Prostate gland (tissue), 2 donors: ENCODE data around the gene KRT33A. TPM values are rescaled to one million over a fixed set of nuclear protein-coding genes. Genes with fewer than 3 reads are reported as not detected.
"Not testable (repeated sequence)": the region's sequence is repeated elsewhere in the genome, so short reads cannot be mapped to it uniquely, and the experiment has no call there.

ENCODE experiments used
- DNase-seq: peaks from one replicate; pipeline ENCODE4 v3.0.0-alpha.2; 2019; ENCODE audit warnings: low spot score
- H3K27ac ChIP-seq, 2 donors: fragments of 200-600 bp; sonication (generic); 2 replicates each; pipeline ENCODE4 v1.5.1; 2017 to 2019
- H3K27me3 ChIP-seq: fragments of 200-600 bp; sonication (generic); replicated peaks from 2 replicates; pipeline ENCODE4 v1.5.1; 2019; ENCODE audit not compliant: insufficient read depth
- H3K36me3 ChIP-seq, 2 donors: fragments of 200-600 bp; sonication (generic); 1 replicate in 1 of 2; 2 replicates in 1 of 2; pipeline versions ENCODE4 v1.5.1 to v1.8.1; 2017 to 2019
- H3K4me1 ChIP-seq: fragments of 200-600 bp; sonication (generic); replicated peaks from 2 replicates; pipeline ENCODE4 v1.5.1; 2019
- H3K4me3 ChIP-seq, 2 donors: fragments of 200-600 bp; sonication (generic); 2 replicates each; pipeline ENCODE4 v1.5.1; 2017 to 2019
- H3K9me3 ChIP-seq: fragments of 200-600 bp; sonication (generic); 2 replicates; pipeline ENCODE4 v1.5.1; 2017
- POLR2A ChIP-seq: fragments of 450-650 bp; IDR thresholded peaks from one replicate; pipeline ENCODE4 v1.6.1; 2016; ENCODE audit warnings: antibody characterized with exemption, mild to moderate bottlenecking
- POLR2AphosphoS5 ChIP-seq: sonication (generic); formaldehyde crosslinking; IDR thresholded peaks from one replicate; pipeline ENCODE4 v1.6.1; 2017; ENCODE audit warnings: antibody characterized with exemption
- WGBS: methylation state at CpG from one replicate; pipeline ENCODE4 v1.1.5; 2018; 5-methylcytosine and 5-hydroxymethylcytosine counted together
- intact Hi-C: fragments of 100-400 bp; cut with DNase I; formaldehyde crosslinking; loops from one replicate; pipeline ENCODE4 v1.14.2; 2022
- total RNA-seq, 2 donors: library from RNA; depleted of rRNA; stranded (reverse); fragments of >200 nt; gene quantifications; one replicate each; pipeline ENCODE4 v1.1.0, GENCODE V29; 2016
- TF ChIP-seq, protein P1 (sequence below), 4 experiments: fragments of 200-600 bp in 2 of 4; fragments of 450-650 bp in 2 of 4; sonication (generic) in 2 of 4; IDR thresholded peaks; 1 replicate in 3 of 4; 2 replicates in 1 of 4; pipeline ENCODE4 v1.5.1; 2016 to 2019; ENCODE audit warnings: antibody characterized with exemption in 4 of 4, mild to moderate bottlenecking in 2 of 4, moderate library complexity in 2 of 4

The KRT33A gene
- total RNA-seq, 2 donors from 2014 or later = not detected

DNA sequence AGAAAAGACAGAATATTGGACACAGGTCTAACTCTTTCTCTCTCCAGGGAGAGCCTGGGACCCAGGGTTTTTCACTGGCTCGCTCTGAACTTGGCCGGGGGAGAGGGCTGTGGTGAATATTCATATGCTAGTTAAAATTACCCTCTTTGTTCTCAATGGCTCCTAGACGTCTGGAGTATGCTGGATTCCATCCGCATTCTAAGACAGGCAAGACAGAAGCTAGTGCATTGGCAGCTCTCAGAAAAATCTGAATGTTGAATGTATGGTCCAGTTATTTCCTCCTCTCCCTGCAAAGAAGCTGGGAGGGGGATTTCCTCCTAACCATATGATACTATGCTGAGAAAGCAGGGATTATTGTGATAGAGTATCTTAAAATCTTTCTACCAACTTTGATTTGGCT, 37.0 kb upstream of the KRT33A start:
- no peaks in the 10 kb centered on the region for H3K36me3 ChIP-seq
- no peaks in the 10 kb centered on the region for H3K4me1 ChIP-seq
- WGBS = 64% methylated on average over 4 of the region's 4 CpGs
- TF ChIP-seq POLR2A (no peak), POLR2AphosphoS5 (no peak)
- TF ChIP-seq, protein P1, sequence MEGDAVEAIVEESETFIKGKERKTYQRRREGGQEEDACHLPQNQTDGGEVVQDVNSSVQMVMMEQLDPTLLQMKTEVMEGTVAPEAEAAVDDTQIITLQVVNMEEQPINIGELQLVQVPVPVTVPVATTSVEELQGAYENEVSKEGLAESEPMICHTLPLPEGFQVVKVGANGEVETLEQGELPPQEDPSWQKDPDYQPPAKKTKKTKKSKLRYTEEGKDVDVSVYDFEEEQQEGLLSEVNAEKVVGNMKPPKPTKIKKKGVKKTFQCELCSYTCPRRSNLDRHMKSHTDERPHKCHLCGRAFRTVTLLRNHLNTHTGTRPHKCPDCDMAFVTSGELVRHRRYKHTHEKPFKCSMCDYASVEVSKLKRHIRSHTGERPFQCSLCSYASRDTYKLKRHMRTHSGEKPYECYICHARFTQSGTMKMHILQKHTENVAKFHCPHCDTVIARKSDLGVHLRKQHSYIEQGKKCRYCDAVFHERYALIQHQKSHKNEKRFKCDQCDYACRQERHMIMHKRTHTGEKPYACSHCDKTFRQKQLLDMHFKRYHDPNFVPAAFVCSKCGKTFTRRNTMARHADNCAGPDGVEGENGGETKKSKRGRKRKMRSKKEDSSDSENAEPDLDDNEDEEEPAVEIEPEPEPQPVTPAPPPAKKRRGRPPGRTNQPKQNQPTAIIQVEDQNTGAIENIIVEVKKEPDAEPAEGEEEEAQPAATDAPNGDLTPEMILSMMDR (IDR thresholded peaks at IDR 0.05) = no peak
- intact Hi-C loops = no loop called here
- H3K4me3 ChIP-seq = no peak overlapping the region
- H3K27me3 ChIP-seq = no peaks in the 10 kb centered on the region
- no peaks in the 10 kb centered on the region for H3K9me3 ChIP-seq
- no peak for DNase-seq
- no peak overlapping the region for H3K27ac ChIP-seq

DNA sequence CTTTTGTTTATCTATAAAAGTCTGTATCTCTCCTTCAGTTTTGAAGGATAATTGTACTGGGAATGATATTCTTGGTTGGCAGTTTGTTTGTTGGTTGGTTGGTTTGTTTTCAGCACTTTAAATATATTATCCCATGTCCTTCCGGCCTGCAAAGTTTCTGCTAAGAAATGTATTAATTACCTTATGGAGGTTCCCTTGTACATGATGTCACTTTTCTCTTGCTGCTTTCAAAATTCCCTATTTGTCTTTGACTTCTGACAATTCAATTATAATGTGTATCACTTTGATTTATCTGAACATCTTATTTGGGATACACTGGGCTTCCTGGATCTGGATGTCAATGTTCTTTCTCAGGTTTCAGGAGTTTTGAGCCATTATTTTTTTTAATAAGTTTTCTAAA, 35.6 kb upstream of the KRT33A start:
- 96% methylated on average over 1 of the region's 1 CpG for WGBS
- Histone ChIP-seq H3K4me1 (no peaks in the 10 kb centered on the region), H3K9me3 (no peaks in the 10 kb centered on the region), H3K27ac (no peak overlapping the region), H3K36me3 (no peaks in the 10 kb centered on the region), H3K4me3 (no peak overlapping the region), H3K27me3 (no peaks in the 10 kb centered on the region)
- TF ChIP-seq, protein P1 (IDR thresholded peaks at IDR 0.05) = no peak
- TF ChIP-seq POLR2A = no peak
- TF ChIP-seq POLR2AphosphoS5 = no peak
- no peak for DNase-seq
- intact Hi-C loops = no loop called here

DNA sequence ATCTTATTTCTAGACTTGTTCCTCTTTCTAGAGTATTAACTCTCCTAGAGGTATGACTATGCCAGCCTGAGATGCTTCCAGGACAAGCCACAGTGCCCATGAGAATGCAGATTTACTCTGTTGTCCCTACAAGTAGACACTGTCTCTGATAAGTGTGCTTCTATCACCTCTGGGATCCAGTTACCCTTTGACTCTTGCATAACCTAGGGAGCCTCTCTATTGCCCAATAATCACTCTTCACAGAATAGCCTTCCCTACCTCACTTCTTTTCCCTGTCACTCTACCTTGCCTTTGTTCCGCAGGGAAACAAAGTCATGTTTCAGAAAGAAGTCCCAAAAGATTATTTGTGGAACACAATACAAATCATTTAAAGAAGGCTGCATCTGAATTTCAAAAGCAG, 33.1 kb upstream of the KRT33A start:
- TF ChIP-seq POLR2AphosphoS5 = no peak
- TF ChIP-seq, protein P1 (IDR thresholded peaks at IDR 0.05) = no peak
- TF ChIP-seq POLR2A = no peak
- Histone ChIP-seq H3K36me3 (no peaks in the 10 kb centered on the region), H3K9me3 (no peaks in the 10 kb centered on the region), H3K27ac (no peak overlapping the region), H3K4me1 (no peaks in the 10 kb centered on the region), H3K4me3 (no peak overlapping the region), H3K27me3 (no peaks in the 10 kb centered on the region)
- WGBS = 97% methylated on average over 1 of the region's 1 CpG
- intact Hi-C loops = no loop called here
- no peak for DNase-seq

DNA sequence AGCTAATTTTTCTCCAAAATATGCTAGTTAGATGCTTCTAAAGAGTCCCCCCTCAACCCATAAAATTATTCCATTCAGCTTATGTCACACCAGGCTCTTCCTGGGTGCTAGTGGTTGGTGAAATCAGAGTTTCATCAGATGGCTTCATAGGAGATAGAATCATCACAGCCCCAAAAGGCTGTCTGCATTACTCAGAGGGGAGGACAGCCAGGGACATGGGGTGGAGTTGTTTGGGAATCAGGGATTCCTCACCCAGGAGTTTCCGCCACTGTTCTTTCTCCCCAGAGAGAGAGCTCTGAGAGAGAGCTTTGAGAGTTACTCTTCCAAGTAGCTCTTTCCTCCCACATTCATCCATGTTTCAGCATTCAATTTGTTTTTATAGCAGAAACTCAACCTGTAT, 31.8 kb upstream of the KRT33A start:
- H3K27ac ChIP-seq = no peak overlapping the region
- no peaks in the 10 kb centered on the region for H3K36me3 ChIP-seq
- 92% methylated on average over 1 of the region's 1 CpG for WGBS
- TF ChIP-seq POLR2AphosphoS5 (no peak), POLR2A (no peak)
- TF ChIP-seq, protein P1 (IDR thresholded peaks at IDR 0.05) = no peak
- no peaks in the 10 kb centered on the region for H3K9me3 ChIP-seq
- no peak overlapping the region for H3K4me3 ChIP-seq
- H3K4me1 ChIP-seq = no peaks in the 10 kb centered on the region
- intact Hi-C loops = no loop called here
- no peaks in the 10 kb centered on the region for H3K27me3 ChIP-seq
- no peak for DNase-seq

DNA sequence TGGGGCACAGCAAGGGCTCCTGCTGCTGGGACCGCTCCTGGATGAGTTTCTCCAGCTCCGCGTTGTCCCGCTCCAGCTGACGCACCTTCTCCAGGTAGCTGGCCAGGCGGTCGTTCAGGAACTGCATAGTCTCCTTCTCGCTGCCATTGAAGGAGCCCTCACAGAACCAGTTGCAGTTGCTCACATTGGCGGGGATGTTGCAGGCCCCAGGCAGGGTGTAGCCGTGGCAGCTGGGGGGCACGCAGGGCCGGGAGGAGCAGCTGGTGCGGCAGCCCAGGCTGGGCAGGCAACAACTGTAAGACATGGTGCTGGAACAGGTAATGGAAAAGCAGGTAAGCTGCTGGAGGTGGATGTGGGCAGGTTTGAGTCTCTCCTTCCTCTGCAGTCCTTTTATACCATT, 31.3 kb upstream of the KRT33A start, which contains the start of gene KRT34:
Gene KRT34, minus strand, starts transcription at position 364 of the 400 bp plus-strand sequence. Its CDS starts 60 bp downstream, at position 304.
- intact Hi-C loops = not testable (repeated sequence)
- WGBS = 95% methylated on average over 12 of the region's 13 CpGs

DNA sequence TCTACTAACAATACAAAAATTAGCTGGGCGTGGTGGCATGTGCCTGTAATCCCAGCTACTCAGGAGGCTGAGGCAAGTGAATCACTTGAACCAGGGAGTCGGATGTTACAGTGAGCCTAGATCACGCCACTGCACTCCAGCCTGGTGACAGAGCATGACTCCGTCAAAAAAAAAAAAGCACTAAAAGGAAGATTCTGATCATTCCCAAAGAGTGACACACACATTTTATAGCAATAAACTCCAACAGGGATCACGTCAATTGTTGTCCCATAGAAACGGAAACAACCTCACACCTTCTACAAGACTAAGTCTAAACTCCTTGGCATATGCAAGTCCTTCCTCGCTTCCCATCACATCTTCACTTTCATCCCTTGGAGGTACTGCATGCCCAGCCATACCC, 29.5 kb upstream of the KRT33A start:
- H3K4me1 ChIP-seq, H3K36me3 ChIP-seq, H3K27ac ChIP-seq, H3K27me3 ChIP-seq, intact Hi-C loops, H3K9me3 ChIP-seq, H3K4me3 ChIP-seq, DNase-seq: not testable (repeated sequence)
- 88% methylated on average over 7 of the region's 7 CpGs for WGBS

More for the DNA sequence above, 31.3 kb upstream of the KRT33A start, which contains the start of gene KRT34:
- H3K27ac ChIP-seq, H3K27me3 ChIP-seq, H3K36me3 ChIP-seq, H3K4me3 ChIP-seq, H3K4me1 ChIP-seq, H3K9me3 ChIP-seq, DNase-seq: not testable (repeated sequence)
